AG09319 (cell line): Measurements from ENCODE around the gene KRT3.

Experiments
- DNase-seq: peaks from one replicate; pipeline ENCODE4 v3.0.0-alpha.2; 2010; ENCODE audit warnings: low read depth; ENCODE audit errors: extremely low read depth
- TF ChIP-seq, protein P1 (sequence below): IDR thresholded peaks from 2 replicates; pipeline ENCODE4 v1.5.1; 2011; ENCODE audit warnings: low read depth, mild to moderate bottlenecking, inconsistent platforms, low read length, moderate library complexity

The KRT3 gene

DNA sequence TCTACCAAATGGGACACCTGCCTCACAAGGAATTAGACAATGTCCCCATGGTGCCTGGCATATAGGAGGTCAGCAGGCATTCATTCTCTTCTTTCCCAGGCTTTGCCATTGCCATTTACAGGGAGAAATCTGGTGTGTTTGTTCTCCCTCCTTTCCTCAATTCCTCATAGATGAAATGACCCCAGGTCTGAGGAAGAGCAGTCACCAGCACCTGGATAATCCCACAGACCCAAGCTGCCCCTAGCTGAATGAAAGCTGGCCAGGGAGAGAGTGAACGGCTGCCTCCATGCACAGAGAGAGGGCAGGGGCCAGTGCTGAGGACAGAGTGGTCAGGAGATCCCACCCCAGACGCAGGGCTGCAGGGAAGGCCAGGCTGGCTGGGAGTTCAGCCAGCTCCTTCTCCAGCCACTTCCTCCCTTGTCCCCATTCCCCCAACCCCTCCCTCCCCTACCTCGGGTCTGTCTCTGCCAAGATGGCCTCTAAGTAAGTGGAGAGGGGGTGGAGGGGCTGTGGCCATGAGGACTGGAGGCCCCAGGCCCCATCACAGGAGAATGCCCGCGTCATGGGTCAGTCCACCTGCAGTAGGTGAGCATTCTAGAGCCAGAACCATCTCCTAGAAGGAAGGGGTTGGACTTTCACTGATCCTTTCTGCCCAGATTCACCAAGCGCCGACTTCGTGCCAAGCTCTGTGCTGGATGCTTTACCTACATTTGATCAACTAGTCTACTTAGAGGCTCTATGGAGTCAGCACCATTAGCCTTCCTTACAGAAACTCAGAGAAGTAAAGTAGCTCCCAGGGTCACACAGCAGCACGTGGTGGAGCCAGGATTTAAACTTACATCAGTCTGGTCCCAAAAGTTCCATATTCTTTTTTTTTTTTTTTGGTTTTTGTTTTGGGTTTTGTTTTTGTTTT, 20.0 kb upstream of the KRT3 start:
- no peak for DNase-seq
- TF ChIP-seq, protein P1, sequence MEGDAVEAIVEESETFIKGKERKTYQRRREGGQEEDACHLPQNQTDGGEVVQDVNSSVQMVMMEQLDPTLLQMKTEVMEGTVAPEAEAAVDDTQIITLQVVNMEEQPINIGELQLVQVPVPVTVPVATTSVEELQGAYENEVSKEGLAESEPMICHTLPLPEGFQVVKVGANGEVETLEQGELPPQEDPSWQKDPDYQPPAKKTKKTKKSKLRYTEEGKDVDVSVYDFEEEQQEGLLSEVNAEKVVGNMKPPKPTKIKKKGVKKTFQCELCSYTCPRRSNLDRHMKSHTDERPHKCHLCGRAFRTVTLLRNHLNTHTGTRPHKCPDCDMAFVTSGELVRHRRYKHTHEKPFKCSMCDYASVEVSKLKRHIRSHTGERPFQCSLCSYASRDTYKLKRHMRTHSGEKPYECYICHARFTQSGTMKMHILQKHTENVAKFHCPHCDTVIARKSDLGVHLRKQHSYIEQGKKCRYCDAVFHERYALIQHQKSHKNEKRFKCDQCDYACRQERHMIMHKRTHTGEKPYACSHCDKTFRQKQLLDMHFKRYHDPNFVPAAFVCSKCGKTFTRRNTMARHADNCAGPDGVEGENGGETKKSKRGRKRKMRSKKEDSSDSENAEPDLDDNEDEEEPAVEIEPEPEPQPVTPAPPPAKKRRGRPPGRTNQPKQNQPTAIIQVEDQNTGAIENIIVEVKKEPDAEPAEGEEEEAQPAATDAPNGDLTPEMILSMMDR: no peak

DNA sequence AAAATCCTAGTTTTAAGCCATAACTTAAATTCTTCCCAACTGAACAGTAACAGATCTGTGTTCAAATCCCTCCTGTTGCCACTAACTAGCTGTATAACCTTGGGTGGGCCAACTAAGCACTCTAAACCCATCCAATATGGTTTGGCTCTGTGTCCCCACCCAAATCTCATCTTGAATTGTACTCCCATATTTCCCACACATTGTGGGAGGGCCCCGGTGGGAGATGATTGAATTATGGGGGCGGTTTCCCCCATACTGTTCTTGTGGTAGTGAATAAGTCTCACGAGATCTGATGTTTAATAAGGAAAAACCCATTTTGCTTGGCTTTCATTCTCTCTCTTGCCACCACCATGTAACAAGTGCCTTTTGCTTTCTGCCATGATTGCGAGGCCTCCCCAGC, 19.2 kb upstream of the KRT3 start:
- TF ChIP-seq, protein P1: no peak

DNA sequence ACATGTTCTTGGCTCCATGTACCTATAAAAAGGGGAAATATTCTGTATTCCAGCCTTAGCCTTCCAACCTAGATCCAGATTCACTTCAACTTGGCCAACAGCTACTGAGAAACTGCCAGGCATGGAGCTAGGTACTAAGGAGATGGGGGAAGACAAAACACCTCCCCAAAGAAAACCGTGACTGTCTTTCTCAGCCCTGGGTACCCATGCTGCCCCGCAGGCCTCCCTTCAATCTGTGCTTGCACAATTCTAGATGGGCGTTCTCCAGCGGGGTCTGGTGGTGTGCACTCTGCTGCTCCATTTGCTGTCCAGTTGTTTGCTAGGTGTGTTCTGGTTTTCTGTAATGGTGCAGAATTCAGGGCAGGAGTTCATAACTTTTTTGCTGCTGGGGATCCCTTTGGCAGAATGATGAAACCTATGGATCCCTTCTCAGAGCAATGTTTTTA, 18.8 kb upstream of the KRT3 start:
- TF ChIP-seq, protein P1: no peak
- DNase-seq: no peak

More for the DNA sequence above, 19.2 kb upstream of the KRT3 start:
- DNase-seq: no peak

DNA sequence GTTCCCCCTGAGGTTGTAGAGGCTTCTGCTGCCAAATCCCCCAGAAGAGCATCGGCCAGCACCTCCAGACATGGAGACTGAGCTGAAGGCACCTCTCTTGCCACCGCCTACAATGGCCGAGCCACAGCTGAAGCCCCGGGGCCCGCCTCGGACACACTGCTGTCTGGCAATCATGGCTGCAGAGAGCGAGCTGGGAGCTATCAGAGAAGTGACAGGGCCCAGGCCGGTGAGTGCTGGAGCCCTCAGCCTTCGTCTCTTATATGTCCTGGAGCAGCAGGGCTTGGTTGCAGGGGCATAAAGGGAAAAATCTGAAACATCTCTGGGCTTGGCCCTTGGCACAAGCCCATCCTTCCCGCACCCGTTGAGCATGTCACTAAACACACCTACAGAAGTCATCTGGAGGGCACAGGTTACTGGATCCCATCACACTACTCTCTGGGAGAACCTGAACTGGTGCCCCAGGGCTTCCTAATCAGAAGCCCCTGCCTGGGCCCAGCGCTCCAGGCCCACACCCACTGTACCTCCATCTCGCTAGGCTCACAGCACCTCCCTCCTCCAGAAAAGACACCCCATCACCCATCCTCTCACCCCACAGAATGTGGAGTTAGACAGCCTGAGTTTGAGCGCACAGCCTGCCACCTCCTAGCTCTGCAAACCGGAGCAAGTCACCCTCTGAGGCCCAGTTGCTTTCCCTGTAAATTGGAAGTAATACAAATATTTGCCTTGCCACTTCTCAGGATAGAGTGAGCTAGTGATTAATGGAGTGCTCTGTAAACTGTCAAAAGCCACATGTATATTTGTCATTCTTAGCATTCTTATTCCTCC, 18.2 kb upstream of the KRT3 start, which contains the start of gene KRT4:
Gene KRT4 (minus strand): TSS at position 232 of the 825 bp plus-strand sequence. CDS start 58 bp downstream, at position 174.
- TF ChIP-seq, protein P1: no peak
- DNase-seq: no peak

DNA sequence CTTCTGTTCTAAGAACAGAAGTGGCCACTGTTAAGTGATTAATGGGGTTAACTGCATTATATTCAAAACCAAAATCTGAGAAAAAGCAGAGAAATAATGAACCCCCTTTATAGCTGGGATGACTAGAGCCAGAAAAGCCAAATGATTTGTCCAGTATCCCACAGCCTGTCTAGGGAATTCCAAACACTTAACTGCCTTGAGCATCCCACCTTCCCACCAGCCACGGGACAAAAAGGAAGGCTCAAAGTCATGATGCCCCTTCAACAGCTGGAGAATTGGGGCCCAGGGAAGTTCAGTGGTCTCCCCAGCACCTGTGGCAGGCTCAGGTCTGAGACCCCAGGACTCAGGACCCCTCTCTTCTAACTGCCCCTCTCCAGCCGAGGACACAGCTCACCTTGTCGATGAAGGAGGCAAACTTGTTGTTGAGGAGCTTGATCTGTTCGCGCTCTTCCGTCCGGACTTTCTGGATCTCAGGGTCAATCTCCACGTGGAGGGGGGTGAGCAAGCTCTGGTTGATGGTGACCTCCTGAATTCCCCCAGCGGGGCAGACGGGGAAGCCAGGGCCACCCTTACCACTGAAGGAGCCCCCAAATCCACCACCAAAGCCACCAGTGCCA, 17.4 kb upstream of the KRT3 start:
- TF ChIP-seq, protein P1: no peak

DNA sequence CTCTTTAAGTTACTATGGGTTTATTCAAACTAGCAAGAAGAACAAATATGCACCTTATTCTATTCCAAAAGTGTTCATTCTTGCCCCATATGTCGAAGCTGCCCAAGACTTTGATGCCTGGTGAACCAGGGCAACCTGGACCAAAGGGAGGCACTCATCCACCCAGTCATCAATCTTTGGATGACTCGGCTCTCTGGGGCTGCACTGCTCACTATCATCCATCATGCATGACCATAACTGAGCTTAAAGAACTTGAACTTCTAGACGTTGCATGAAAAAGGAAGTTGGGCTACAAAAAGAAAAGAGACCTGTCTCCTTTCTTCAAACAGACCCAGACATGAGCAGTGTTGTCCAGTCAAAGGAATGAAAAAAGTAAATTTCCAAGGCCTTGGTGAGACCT, 16.8 kb upstream of the KRT3 start:
- DNase-seq: no peak
- TF ChIP-seq, protein P1: no peak

More for the DNA sequence above, 17.4 kb upstream of the KRT3 start:
- no peak for DNase-seq
